Fibroblast of skin of left quadriceps (primary cell): ENCODE measurements around the gene CYP2A13.
"Not testable (repeated sequence)": the region's sequence is repeated elsewhere in the genome, so short reads cannot be mapped to it uniquely, and the experiment has no call there.

Experiments
- DNase-seq, 2 experiments: peaks; one replicate each; pipeline ENCODE4 v3.0.0-alpha.2; 2013; ENCODE audit warnings: low read depth in 2 of 2

CYP2A13 gene, protein sequence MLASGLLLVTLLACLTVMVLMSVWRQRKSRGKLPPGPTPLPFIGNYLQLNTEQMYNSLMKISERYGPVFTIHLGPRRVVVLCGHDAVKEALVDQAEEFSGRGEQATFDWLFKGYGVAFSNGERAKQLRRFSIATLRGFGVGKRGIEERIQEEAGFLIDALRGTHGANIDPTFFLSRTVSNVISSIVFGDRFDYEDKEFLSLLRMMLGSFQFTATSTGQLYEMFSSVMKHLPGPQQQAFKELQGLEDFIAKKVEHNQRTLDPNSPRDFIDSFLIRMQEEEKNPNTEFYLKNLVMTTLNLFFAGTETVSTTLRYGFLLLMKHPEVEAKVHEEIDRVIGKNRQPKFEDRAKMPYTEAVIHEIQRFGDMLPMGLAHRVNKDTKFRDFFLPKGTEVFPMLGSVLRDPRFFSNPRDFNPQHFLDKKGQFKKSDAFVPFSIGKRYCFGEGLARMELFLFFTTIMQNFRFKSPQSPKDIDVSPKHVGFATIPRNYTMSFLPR

GRCh38 chr19:41088151-41088550, at the start of gene CYP2A13:
TSS of gene CYP2A13 (plus strand) at chr19:41088451. CDS start at chr19:41088472, 21 bp downstream.
- DNase-seq, result no peak

DNA sequence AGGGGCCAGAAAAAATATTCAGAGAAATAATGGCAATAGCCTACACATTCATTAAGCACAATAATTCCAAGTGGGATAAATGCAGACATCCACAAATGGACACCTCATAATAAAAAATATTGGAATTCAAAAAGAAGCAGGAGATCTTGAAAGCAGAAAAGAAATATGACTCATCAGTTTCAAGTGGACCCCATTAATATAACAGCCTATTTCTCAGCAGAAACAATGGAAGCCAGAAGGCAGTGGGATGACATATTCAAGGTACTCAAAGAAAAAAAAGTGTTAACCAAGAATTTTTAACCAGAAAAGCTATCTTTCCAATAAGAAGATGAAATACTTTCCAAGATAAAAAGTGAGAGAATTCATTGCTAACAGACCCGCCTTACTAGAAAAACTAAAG, 48.4 kb upstream of the CYP2A13 start:
- DNase-seq, result no peak

DNA sequence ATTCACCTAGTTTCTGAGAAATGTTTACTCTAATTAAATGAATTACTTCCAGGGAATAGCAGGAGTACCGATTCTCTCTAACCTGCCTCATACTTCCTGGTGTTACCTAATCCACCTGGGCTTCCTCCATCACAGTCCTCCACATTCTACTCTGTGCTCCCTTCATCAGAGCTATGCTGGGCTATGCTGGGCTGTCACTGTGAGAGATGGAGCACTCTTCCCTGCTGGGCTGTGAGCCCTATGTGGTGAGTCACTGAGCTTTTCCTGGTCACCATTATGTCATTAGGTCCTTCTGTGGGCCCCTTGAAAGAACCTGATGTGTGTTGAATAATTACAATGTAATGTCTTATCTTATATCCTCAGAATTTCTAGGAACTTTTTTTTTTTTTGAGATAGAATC, 43.2 kb upstream of the CYP2A13 start:
- not testable (repeated sequence) for DNase-seq

DNA sequence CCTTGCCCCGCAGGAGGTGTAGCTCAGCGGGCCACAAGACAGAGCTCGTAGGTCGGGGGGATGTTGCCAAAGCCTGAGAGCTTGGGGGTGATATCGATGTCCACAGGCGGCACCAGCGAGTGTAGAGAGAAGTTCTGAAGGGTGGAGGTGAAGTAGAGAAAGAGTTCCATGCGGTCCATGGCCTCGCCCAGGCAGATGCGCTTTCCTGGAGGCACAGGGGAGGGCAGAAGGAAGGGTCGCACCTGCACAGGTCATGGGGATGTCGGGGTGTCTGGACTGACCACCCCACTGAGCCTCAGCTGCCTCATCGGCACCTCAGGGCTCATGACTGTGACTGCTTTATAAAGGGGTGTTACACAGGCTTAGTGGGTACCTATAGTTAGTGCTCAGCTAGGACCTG, 37.8 kb upstream of the CYP2A13 start:
- DNase-seq, result no peak

- not testable (repeated sequence) for DNase-seq
Measured at GRCh38 chr19:41052162-41052561, 36.1 kb upstream of the CYP2A13 start.

GRCh38 chr19:41053331-41053730, 34.9 kb upstream of the CYP2A13 start:
- DNase-seq, result not testable (repeated sequence)

GRCh38 chr19:41064974-41065569, 23.2 kb upstream of the CYP2A13 start:
- peak in 1 of 2 experiments; percentile 3 for DNase-seq

DNA sequence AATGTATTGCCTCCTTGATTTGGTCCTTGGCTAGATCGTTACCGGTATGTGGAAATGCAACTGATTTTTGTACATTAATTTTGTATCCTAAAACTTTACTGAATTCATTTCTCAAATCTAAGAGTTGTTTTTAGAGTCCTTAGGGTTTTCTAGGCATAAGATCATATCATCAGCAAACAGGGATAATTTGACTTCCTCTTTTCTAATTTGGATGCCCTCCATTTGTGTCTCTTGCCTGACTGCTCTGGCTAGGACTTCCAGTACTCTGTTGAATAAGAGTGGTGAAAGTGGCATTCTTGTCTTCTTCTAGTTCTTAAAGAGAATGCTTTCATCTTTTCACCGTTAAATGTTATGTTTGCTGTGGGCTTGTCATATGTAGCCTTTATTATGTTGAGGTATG, 12.0 kb upstream of the CYP2A13 start:
- no peak for DNase-seq

DNA sequence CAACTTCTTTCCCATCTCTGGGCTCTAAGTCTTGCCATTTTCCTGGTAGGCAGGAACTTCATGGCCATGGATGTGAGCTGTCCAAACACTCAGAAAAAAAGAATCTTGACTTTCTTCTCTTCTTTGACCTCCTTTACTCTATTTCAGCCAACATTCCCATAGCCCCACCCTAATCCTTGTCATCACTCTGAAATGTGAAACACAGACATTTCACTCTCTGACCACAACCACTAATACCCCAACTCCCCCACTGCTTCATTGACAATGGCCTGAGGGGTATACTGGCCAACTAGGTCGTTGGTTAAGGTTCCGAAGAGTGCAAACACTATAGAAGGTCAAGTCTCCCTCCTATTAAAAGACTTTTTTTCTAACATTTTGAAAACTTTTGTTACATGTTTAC, 4.7 kb upstream of the CYP2A13 start:
- no peak for DNase-seq

DNA sequence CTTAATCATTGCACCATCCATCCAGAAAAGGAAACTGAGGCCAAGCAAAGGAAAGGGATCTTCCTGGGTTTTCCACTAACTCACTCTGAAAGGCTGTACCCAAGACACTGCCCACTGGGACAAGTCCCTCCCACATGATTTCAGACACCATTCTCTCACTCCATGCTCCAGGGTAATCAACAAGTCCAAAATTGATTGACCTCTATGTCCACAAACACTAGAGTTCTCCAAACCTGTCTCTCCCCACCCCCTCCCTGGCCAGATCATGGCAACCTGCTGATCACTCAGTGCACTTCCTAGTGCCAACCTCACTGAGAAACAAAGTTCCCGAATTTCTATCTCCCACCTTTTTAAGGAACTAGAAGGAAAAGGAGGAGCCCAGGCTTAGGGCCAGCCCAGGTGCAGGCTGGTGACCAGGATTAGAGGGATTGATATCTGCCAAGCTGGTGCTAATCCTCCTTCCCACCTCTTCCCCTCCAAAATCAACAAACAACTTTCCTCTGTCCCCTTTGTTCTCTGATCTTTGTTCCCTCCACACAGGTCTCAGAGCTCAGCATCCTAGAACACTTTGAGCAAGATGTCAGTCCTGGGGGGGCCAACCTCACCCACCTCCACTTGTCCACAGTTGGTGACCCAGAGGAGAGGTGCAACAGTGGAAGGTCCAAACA, 2.4 kb upstream of the CYP2A13 start:
- no peak for DNase-seq

DNA sequence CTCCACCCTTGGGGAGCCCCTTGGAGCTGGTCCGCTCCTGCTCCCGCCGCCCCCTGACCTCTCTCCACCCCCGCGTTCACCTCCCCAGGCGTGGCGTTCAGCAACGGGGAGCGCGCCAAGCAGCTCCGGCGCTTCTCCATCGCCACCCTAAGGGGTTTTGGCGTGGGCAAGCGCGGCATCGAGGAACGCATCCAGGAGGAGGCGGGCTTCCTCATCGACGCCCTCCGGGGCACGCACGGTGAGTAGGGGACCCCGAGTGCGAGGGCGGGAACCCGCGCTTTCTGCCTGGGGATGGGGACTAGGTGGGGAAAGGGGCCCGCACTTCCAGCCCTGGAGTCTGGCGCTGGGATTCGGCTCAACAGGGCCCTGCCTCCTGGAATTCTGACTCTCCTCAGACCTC, 1.7 kb downstream of the CYP2A13 start:
- no peak for DNase-seq

DNA sequence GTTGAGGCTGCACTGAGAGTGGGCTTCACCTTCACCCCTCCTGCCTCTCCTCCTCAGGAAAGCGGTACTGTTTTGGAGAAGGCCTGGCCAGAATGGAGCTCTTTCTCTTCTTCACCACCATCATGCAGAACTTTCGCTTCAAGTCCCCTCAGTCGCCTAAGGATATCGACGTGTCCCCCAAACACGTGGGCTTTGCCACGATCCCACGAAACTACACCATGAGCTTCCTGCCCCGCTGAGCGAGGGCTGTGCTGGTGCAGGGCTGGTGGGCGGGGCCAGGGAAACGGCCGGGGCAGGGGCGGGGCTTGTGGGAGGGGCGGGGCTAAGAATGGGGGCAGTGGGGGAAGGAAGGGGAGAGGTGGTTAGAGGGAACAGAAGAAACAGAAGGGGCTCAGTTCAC, 7.5 kb downstream of the CYP2A13 start:
- DNase-seq, result no peak

DNA sequence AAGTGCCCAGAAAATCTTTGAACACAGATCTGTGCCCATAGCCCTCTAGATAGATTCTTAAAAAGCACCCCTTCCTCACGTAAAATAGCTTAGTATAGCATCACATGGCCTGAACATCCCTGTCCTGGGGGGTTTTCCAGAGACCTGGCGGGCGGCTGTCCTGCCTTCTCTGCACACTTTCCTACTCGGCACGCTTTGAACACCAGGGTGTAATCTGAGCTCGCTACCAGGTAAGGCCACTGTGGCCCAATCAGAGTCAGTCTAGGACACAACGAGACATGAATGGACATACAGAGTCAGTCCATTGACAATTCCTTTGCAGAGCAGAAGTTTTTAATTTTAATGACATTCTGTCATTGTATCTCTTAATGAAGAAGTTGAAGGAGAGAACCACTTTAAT, 8.1 kb downstream of the CYP2A13 start:
- no peak for DNase-seq

DNA sequence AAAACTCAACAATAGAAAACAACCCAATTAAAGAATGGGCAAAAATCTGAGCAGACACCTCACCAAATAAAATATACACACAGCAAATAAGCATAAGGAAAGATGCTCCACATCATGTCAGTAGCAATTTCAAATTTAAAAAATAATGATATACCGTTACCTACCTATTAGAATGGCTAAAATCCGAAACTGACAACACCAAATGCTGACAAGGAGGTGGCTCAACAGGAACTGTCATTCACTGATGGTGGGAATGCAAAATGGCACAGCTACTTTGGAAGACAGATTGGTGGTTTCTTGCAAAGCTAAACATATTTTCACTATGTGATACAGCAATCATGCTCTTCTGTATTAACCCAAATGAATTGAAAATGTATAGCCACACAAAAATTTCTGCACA, 9.1 kb downstream of the CYP2A13 start:
- no peak for DNase-seq

GRCh38 chr19:41098762-41099161, 10.5 kb downstream of the CYP2A13 start:
- DNase-seq, result no peak

- DNase-seq, result not testable (repeated sequence)
Measured at GRCh38 chr19:41102210-41102609, 14.0 kb downstream of the CYP2A13 start.

GRCh38 chr19:41106177-41106576, 17.9 kb downstream of the CYP2A13 start:
- no peak for DNase-seq

DNA sequence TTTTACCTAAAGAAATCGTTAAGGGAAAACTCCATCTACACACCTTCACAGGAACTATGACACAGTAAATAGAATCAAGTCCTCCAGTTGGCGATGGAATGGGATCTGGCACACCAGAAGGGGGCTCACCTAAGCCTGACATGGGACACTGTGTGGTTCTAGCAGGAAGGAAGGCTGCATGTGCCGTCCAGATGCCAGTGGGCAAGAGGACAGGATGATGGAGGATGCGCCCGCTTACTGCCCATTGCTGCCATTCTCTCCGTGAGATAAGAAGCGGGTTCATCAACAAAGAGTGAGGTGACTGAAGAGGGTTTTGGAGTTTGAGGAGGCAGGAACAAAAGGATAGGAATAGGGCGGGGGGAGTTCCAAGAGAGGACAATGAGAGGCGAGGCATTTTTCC, 23.0 kb downstream of the CYP2A13 start:
- DNase-seq, result no peak

GRCh38 chr19:41111750-41112295, 23.6 kb downstream of the CYP2A13 start:
- DNase-seq, result no peak

DNA sequence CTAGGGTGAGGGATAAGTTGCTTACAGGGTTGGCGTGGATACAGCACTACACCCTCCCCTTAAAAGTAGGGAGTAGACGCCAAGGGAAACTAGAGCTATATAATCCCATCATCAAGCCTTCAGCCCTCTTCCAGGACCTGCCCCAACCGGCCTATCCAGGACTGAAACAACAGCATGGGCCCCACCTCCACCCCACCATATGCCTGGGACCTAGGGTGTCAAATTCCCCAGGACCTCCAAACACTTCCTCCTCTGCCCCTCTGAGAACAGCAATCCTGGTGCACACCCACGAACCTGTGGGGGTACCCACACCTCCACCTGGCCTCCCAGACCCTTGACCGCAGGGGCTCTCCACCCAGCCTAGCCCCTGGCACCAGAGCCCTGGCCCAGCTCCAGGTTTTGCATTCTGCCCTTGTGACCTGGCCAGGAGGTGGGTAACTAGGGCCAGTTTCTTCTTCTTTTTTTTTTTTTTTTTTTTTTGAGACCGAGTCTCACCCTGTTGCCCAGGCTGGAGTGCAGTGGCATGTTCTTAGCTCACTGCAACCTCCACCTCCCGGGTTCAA, 24.6 kb downstream of the CYP2A13 start:
- DNase-seq, result no peak

DNA sequence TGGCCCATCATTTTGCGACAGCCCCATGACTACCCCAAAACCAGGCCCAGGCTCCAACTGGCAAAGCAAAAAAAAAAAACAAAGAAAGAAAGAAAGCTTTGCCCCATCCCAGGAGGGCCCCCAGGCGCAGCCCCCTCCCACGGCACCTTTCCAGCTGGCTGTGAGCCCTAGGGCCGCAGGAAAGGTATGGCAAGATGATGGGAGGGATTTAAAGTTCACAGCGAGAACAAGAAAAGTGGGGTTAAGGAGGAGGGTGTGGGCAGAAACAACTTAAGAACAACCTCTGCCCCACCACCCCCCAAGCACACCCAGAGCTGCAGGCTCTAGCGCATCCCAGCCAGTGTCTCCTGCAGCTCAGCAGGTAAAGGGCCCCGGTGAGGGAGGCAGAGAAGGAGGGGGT, 25.9 kb downstream of the CYP2A13 start, which contains the start of gene CYP2F1:
TSS of gene CYP2F1 (plus strand) at position 301 of the 400 bp plus-strand sequence. CDS start 1,757 bp downstream, outside the sequence.
- no peak for DNase-seq

DNA sequence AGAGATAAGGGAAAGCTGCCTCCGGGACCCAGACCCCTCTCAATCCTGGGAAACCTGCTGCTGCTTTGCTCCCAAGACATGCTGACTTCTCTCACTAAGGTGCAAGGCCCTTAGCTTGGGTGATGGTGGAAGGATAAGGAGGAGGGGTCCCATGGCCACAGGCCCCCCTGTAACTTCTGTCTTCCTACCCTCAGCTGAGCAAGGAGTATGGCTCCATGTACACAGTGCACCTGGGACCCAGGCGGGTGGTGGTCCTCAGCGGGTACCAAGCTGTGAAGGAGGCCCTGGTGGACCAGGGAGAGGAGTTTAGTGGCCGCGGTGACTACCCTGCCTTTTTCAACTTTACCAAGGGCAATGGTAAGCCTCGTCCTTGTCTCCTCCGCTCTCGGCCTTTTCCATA, 28.0 kb downstream of the CYP2A13 start:
- no peak for DNase-seq
